Measurements from ENCODE around the gene RBM8A.
"Not testable (repeated sequence)": the region's sequence is repeated elsewhere in the genome, so short reads cannot be mapped to it uniquely, and the experiment has no call there.

The RBM8A gene

DNA sequence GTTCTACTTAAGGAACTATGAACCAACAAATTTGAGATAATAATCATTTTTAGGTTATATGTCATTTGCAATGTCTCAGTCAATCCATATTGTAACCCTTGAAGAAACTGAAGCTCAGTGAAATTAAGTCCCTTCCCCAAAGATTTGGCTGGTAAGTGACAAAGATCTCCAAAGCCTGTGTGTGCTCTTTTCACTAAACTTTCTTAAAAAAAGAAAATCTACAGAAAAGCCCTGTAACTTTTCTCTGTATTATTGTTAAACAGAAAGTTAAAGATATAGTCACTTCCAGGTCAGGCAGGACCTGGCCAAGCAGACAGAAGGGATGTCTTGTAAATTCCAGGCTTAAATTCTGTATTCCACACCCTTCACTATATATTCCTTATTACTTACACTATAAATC lies 29.1 kb upstream of the RBM8A start:
- DNase-seq: no peak

- no peak for DNase-seq
Observed at GRCh38 chr1:145955436-145955835, 28.2 kb upstream of the RBM8A start.

DNA sequence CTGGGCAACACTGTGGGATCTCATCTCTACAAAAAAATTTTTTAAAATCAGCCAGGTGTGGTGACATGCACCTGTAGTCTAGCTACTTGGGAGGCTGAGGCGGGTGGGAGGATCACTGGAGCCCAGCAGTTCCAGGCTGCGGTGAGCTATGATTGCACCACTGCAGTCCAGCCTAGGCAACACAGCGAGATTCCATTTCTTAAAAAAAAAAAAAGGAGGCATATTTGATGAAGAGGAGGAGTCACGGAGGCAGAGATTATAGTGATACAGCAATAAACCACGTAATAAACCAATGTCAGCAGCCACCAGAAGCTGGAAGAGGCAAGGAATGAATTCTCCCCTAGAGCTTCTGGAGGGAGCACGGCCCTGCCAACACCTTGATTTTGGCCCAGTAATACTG lies 26.6 kb upstream of the RBM8A start:
- DNase-seq: no peak

GRCh38 chr1:145952903-145953302 lies 25.6 kb upstream of the RBM8A start:
- no peak for DNase-seq

- no peak for DNase-seq
Observed at GRCh38 chr1:145951526-145951925, 24.2 kb upstream of the RBM8A start.

- no peak for DNase-seq
Observed at GRCh38 chr1:145949219-145949618, 21.9 kb upstream of the RBM8A start.

DNA sequence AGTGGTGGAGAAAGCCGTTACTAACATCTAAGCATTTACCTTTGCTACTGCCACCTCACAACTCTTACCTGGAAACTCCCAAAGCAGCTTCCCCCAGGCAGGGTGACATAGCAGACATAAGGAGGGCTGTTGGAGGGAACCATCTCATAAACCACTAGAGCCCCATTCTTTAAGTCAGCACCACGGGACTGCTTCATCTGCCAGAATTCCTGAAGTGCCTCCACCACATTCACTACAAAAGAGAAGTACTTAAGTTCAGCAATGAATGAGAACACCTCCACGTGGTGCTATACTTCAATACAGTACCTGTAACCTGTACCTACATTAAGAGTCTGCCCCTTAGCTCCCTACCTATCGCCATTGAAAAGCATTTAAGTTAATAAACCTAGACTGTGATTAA lies 20.3 kb upstream of the RBM8A start:
- no peak for DNase-seq

- DNase-seq: no peak
Observed at GRCh38 chr1:145946477-145946986, 19.2 kb upstream of the RBM8A start.

DNA sequence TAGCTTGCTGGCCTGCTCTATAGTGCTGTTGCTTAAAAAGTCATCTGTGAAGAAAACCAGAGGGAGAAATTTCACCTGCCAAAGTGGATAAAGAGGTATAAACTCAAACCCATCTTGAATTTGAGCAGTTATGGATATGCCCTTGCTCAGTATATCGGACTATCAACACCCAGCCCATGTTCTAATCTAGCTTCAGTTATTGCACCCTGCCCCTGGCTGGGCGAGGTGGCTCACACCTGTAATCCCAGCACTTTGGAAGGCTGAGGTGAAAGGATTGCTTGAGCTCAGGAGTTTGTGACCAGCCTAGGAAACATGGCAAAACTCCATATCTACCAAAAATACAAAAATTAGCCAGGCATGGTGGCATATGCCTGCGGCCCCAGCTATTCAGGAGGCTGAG lies 17.2 kb upstream of the RBM8A start:
- DNase-seq: no peak

GRCh38 chr1:145942871-145943270 lies 15.6 kb upstream of the RBM8A start:
- no peak for DNase-seq

- DNase-seq: no peak
Observed at GRCh38 chr1:145942405-145942804, 15.1 kb upstream of the RBM8A start.

DNA sequence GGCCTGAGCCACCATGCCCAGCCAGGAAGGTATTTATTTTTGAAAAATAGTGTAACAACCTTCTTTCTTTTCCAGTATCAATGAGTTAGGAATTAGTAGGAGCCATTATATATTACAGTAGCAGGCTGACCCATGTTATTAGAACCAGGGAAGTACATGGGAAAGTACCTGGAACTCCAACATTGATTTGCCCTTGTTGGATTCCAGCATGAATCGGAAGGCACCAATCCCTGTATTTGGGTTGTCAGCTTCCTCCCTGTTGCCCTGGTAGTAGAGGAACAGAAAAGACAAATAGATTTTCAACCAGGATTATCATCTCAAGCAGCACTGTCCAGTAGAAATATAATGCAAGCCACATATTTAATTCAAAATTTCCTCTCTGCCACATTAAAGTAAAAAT lies 10.2 kb upstream of the RBM8A start:
- no peak for DNase-seq

- no peak for DNase-seq
Observed at GRCh38 chr1:145936247-145936646, 9.0 kb upstream of the RBM8A start.

GRCh38 chr1:145935708-145936107 lies 8.4 kb upstream of the RBM8A start:
- DNase-seq: no peak

DNA sequence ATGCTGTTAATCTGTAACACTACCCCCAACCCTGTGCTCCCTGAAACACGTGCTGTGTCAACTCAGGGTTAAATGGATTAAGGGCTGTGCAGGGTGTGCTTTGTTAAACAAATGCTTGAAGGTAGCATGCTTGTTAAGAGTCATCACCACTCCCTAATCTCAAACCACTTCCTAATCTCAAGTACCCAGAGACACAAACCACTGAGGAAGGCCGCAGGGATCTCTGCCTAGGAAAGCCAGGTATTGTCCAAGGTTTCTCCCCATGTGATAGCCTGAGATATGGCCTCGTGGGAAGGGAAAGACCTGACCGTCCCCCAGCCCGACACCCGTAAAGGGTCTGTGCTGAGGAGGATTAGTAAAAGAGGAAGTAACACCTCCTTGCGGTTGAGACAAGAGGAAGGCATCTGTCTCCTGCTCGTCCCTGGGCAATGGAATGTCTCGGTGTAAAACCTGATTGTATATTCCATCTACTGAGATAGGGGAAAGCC lies 5.3 kb upstream of the RBM8A start:
- DNase-seq: peak; percentile 26

DNA sequence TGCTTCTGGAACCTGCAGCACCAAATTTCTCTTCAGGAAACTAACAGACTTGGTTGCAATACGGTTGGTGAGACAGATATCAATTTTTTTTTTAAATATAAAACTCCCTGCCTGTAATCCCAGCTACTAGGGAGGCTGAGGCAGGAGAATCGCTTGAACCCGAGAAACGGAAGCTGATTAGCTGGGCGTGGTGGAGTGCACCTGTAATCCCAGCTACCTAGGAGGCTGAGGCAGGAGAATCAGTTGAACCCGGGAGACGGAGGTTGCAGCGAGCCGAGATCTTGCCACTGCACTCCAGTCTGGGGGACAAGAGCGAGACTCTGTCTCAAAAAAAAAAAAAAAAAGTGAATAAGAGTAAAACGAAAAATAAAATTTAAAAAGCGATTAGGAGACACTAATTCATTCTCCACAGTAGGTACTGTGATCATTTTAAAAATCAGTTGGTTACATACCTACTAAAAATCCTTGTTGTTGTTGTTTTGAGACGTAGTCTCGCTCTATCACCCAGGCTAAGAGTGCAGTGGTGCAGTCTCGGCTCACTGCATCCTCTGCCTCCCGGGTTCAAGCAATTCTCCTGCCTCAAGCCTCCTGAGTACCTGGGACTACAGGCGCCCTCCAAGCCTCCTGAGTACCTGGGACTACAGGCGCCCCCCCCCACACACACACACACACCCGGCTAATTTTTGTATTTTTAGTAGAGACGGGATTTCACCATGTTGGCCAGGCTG lies 796 bp upstream of the RBM8A start:
- DNase-seq: peak; percentile 9

DNA sequence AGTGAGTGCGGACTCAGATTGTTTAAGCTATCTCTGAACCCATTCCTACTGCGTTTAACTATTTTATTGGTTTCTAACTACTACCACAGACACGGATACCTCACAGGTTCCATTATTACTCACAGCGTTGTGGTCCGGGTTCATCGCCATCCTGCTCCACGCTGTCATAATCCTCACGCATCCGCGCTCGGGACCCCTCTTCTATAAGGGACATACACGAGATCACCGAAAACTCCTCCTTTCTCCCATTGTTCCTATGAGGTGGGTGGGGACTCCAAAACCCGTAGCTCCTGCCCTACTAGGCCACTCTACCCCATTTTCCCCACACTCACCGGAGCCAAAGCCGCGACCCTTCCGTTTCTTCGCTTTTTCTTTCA lies 610 bp downstream of the RBM8A start:
- peak; percentile 70 for DNase-seq

DNA sequence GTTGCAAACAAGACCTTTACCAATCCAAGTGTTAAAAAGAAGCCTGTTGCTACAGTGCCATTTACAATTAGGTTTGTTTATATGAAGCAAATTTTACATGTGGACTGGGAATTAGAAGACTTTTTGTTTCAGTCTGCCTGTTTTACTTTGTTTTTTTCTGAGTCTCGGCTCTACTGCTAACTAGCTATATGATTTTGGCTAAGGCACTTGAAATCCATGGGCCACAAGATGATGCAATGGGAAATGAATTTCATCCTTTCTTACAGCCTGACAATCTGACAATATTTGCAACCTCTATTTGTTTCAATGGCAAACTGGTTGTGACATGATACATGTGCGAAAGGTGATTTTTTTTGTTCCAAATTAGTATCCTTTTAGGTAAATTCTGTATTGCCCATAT lies 5.0 kb downstream of the RBM8A start:
- DNase-seq: no peak

DNA sequence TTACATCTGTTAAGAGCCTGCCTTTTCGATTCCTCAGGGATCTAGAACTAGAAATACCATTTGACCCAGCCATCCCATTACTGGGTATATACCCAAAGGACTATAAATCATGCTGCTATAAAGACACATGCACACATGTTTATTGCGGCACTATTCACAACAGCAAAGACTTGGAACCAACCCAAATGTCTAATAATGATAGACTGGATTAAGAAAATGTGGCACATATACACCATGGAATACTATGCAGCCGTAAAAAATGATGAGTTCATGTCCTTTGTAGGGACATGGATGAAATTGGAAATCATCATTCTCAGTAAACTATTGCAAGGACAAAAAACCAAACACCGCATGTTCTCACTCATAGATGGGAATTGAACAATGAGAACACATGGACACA lies 7.0 kb downstream of the RBM8A start:
- not testable (repeated sequence) for DNase-seq

DNA sequence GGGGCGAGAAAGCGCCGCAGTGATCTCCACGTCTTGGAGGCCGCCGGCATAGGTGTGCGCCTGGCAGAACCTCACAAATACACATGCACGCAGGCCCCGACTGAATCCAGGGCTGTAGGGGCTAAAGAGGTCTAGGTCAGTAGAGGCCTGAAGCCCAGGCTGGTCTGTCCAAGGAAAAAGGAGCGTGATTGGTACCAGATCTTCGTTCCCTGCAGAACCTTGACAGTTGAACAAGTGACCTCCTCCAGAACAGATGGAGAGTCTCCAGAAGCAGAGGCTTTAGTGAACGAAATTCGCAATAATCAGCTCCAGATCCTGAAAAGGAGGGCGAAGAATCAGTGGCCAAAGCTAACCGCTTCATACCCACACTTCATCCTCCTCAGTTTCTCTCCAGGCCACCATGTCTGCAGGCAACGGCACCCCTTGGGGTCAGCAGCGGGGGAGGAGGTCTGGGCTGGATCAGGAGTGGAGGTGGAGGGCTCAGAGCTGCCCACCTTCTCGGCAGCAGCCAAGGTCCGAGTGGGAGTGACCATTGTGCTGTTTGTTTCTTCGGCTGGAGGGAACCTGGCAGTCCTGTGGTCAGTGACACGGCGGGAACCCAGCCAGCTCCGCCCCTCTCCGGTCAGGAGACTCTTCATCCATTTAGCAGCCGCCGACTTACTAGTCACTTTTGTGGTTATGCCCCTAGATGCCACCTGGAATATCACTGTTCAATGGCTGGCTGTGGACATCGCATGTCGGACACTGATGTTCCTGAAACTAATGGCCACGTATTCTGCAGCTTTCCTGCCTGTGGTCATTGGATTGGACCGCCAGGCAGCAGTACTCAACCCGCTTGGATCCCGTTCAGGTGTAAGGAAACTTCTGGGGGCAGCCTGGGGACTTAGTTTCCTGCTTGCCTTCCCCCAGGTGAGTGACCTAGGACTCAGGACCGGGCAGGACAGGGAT lies 8.0 kb downstream of the RBM8A start:
- peak; percentile 17 for DNase-seq

DNA sequence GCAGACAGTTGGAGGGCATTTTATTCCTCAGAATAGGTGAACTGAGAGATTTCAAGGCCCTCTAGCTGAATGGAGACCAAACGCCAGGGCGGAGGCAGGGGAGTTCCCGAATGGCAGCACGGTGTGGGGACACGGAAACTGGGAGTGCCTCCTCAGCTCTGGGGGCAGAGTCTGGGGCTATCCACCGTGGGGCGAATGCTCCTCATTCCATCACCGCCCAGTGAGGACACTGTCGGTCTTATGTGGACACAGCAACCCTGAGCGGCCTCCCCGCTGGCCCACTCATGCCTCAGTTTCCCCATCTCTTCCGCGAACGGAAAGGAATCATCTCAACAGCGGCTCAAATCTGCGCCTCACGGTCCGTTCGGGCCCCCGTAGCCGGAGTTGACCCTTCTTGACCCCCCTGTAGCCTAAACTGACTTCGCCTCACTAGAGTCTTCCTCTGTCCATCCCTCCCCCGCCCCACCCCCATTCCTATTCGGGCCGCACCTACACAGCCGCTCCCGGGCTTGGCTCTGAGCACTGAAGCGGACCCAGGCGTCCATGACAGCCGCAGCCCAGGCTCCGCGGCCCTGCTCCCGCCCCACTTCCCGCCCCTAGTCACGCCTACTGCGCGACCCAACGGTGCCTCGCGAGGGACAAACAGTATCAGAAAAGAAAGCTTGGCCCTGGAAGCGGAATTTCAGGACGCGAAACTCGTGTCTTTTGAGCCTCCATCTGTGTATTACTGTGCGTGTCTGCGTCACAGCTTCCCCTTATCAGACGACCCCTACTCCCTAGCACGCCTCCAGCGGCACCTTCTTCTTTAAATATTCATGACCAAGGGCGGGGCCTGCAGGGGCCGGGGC lies 8.9 kb downstream of the RBM8A start, which contains the start of gene PEX11B:
PEX11B (minus strand) TSS at position 574 of the 848 bp plus-strand sequence; CDS start at position 545, 29 bp downstream.
- peak; percentile 95 for DNase-seq

GRCh38 chr1:145917595-145917994 lies 9.7 kb downstream of the RBM8A start:
- no peak for DNase-seq

GRCh38 chr1:145916745-145917144 lies 10.5 kb downstream of the RBM8A start:
- no peak for DNase-seq

Measured in activated naive CD4-positive, alpha-beta T cell treated with Interleukin-2 at 50 U/mL for 16 hours (primary cell).